WERI-Rb-1 (cell line): Measurements from ENCODE around the gene NUP54.

Experiments
- DNase-seq: peaks from one replicate; pipeline ENCODE4 v3.0.0-alpha.2; 2020
- H3K27ac ChIP-seq: fragments of 250-450 bp; sonication (Bioruptor Pico); 2 replicates; pipeline ENCODE4 v1.5.1; 2020; ENCODE audit warnings: mild to moderate bottlenecking, moderate library complexity
- H3K27me3 ChIP-seq: fragments of 250-450 bp; sonication (Bioruptor Pico); 2 replicates; pipeline ENCODE4 v1.5.1; 2021; ENCODE audit warnings: mild to moderate bottlenecking, low read depth, moderate library complexity; ENCODE audit not compliant: insufficient read depth, severe bottlenecking
- H3K36me3 ChIP-seq: fragments of 250-450 bp; sonication (Bioruptor Pico); 2 replicates; pipeline ENCODE4 v1.5.1; 2020; ENCODE audit warnings: mild to moderate bottlenecking, moderate library complexity
- H3K4me3 ChIP-seq: 2 replicates; pipeline ENCODE4 v1.5.1; 2011; ENCODE audit warnings: low read depth, mild to moderate bottlenecking, control low read depth, low read length
- H3K9me3 ChIP-seq: fragments of 250-450 bp; sonication (Bioruptor Pico); 2 replicates; pipeline ENCODE4 v1.5.1; 2021; ENCODE audit warnings: mild to moderate bottlenecking, moderate library complexity; ENCODE audit not compliant: severe bottlenecking
- CTCF ChIP-seq: IDR thresholded peaks from 2 replicates; pipeline ENCODE4 v1.5.1; 2011; ENCODE audit warnings: low read depth, mild to moderate bottlenecking, control low read depth, inconsistent platforms, low read length

NUP54 gene

GRCh38 chr4:76192236-76192635, 44.0 kb upstream of the NUP54 start:
- no peak for TF ChIP-seq CTCF
- Histone ChIP-seq H3K9me3 (peaks cover 6% of the 10 kb centered on the region), H3K27ac (no peak overlapping the region), H3K27me3 (no peaks in the 10 kb centered on the region), H3K4me3 (no peak overlapping the region), H3K36me3 (peaks cover 91% of the 10 kb centered on the region)
- no peak for DNase-seq

- DNase-seq, result no peak
- Histone ChIP-seq H3K4me3 (no peak overlapping the region), H3K9me3 (peaks cover 6% of the 10 kb centered on the region), H3K36me3 (peaks cover 91% of the 10 kb centered on the region), H3K27me3 (no peaks in the 10 kb centered on the region), H3K27ac (no peak overlapping the region)
- TF ChIP-seq CTCF, result no peak
Measured at GRCh38 chr4:76188557-76188956, 40.4 kb upstream of the NUP54 start.

GRCh38 chr4:76188149-76188548, 40.0 kb upstream of the NUP54 start:
- Histone ChIP-seq H3K27me3 (no peaks in the 10 kb centered on the region), H3K4me3 (no peak overlapping the region), H3K27ac (no peak overlapping the region), H3K9me3 (peaks cover 5% of the 10 kb centered on the region), H3K36me3 (peaks cover 87% of the 10 kb centered on the region)
- DNase-seq, result no peak
- TF ChIP-seq CTCF, result no peak

- TF ChIP-seq CTCF, result no peak
- H3K27ac ChIP-seq, result no peak overlapping the region
- no peak overlapping the region for H3K4me3 ChIP-seq
Measured at GRCh38 chr4:76187152-76187551, 39.0 kb upstream of the NUP54 start.

GRCh38 chr4:76182463-76182862, 34.3 kb upstream of the NUP54 start:
- Histone ChIP-seq H3K9me3 (no peaks in the 10 kb centered on the region), H3K36me3 (peaks cover 87% of the 10 kb centered on the region), H3K4me3 (no peak overlapping the region), H3K27me3 (no peaks in the 10 kb centered on the region), H3K27ac (no peak overlapping the region)
- no peak for TF ChIP-seq CTCF
- no peak for DNase-seq

More at GRCh38 chr4:76187152-76187551, 39.0 kb upstream of the NUP54 start:
- no peak for DNase-seq
- H3K9me3 ChIP-seq, result no peaks in the 10 kb centered on the region
- H3K27me3 ChIP-seq, result no peaks in the 10 kb centered on the region
- peaks cover 85% of the 10 kb centered on the region for H3K36me3 ChIP-seq
